Activated CD8-positive, alpha-beta memory T cell treated with anti-CD3 and anti-CD28 coated beads for 48 hours (primary cell): Measurements from ENCODE around the gene PROSER1.
"Not testable (repeated sequence)": the region's sequence is repeated elsewhere in the genome, so short reads cannot be mapped to it uniquely, and the experiment has no call there.

ENCODE experiments used
- DNase-seq, 3 experiments: peaks; one replicate each; pipeline ENCODE4 v3.0.0-alpha.2; 2020; ENCODE audit warnings: low read depth in 2 of 3, low spot score in 2 of 3

PROSER1 gene

GRCh38 chr13:39032150-39032549 lies 5.7 kb downstream of the PROSER1 start:
- no peak for DNase-seq

- no peak for DNase-seq
These were observed 12.5 kb downstream of the PROSER1 start for GRCh38 chr13:39025433-39025839.

GRCh38 chr13:39023761-39024160 lies 14.1 kb downstream of the PROSER1 start:
- no peak for DNase-seq

GRCh38 chr13:39023316-39023715 lies 14.6 kb downstream of the PROSER1 start:
- no peak for DNase-seq

GRCh38 chr13:39020853-39021462 lies 16.9 kb downstream of the PROSER1 start:
- no peak for DNase-seq

GRCh38 chr13:39016787-39017186 lies 21.1 kb downstream of the PROSER1 start:
- no peak for DNase-seq

- no peak for DNase-seq
These were observed 21.8 kb downstream of the PROSER1 start for GRCh38 chr13:39016087-39016486.

GRCh38 chr13:39013462-39013861 lies 24.4 kb downstream of the PROSER1 start:
- DNase-seq = no peak

GRCh38 chr13:39012608-39013007 lies 25.3 kb downstream of the PROSER1 start:
- DNase-seq = no peak

- DNase-seq = not testable (repeated sequence)
These were observed 31.3 kb downstream of the PROSER1 start for GRCh38 chr13:39006371-39007111.

GRCh38 chr13:38998739-38999138 lies 39.1 kb downstream of the PROSER1 start:
- no peak for DNase-seq

GRCh38 chr13:38993381-38993780 lies 44.5 kb downstream of the PROSER1 start:
- no peak for DNase-seq

- no peak for DNase-seq
These were observed 47.2 kb downstream of the PROSER1 start, which contains the start of gene STOML3 for GRCh38 chr13:38990693-38991092. Gene STOML3, minus strand, starts transcription at chr13:38990831. Its CDS starts 110 bp downstream, at chr13:38990721.

GRCh38 chr13:38981096-38981495 lies 56.8 kb downstream of the PROSER1 start:
- DNase-seq = no peak

- no peak for DNase-seq
These were observed 57.2 kb downstream of the PROSER1 start for GRCh38 chr13:38980750-38981078.

GRCh38 chr13:38979891-38980749 lies 57.8 kb downstream of the PROSER1 start:
- no peak for DNase-seq

GRCh38 chr13:38970380-38971051 lies 67.4 kb downstream of the PROSER1 start:
- DNase-seq = no peak

GRCh38 chr13:38969187-38969586 lies 68.7 kb downstream of the PROSER1 start:
- no peak for DNase-seq

- DNase-seq = no peak
These were observed 70.4 kb downstream of the PROSER1 start for GRCh38 chr13:38967446-38967845.

- no peak for DNase-seq
These were observed 72.6 kb downstream of the PROSER1 start for GRCh38 chr13:38965281-38965680.

- DNase-seq = no peak
These were observed 77.7 kb downstream of the PROSER1 start for GRCh38 chr13:38960175-38960574.
